ENCODE results near the gene LCE7A.

DNA sequence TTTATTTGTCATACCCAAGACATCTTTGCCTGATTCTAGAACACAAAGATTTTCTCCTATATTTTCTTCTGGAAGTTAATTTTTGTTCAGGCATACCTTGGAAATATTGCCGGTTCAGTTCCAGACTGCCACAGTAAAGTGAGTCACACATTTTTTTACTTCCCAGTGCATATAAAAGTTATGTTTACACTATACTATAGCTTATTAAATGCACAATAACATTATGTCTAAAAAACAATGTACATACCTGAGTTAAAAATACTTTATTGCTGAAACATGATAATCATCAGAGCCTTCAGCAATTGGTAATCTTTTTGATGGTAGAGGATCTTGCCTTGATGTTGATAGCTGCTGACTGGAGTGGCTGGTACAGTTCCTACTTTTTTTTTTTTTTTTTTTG is 28.3 kb downstream of the LCE7A start:
- TF ChIP-seq POLR2A (IDR thresholded peaks at IDR 0.05) = no peak
- TF ChIP-seq, protein P1, sequence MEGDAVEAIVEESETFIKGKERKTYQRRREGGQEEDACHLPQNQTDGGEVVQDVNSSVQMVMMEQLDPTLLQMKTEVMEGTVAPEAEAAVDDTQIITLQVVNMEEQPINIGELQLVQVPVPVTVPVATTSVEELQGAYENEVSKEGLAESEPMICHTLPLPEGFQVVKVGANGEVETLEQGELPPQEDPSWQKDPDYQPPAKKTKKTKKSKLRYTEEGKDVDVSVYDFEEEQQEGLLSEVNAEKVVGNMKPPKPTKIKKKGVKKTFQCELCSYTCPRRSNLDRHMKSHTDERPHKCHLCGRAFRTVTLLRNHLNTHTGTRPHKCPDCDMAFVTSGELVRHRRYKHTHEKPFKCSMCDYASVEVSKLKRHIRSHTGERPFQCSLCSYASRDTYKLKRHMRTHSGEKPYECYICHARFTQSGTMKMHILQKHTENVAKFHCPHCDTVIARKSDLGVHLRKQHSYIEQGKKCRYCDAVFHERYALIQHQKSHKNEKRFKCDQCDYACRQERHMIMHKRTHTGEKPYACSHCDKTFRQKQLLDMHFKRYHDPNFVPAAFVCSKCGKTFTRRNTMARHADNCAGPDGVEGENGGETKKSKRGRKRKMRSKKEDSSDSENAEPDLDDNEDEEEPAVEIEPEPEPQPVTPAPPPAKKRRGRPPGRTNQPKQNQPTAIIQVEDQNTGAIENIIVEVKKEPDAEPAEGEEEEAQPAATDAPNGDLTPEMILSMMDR (IDR thresholded peaks at IDR 0.05) = no peak

Data from esophagus squamous epithelium (tissue), 4 donors.